Aorta (tissue), 5 donors: Measurements from ENCODE around the gene OR51E1. TPM values are rescaled to one million over a fixed set of nuclear protein-coding genes. Genes with fewer than 3 reads are reported as not detected.

Source experiments
- ATAC-seq: fragments of 200-7000 bp; cut with Tn5 transposase; one replicate; pipeline ENCODE4 v1.9.1; 2022; ENCODE audit warnings: moderate library complexity; ENCODE audit not compliant: low FRiP score
- DNase-seq, 2 donors: peaks; one replicate each; pipeline ENCODE4 v3.0.0-alpha.2; 2020
- H3K27ac ChIP-seq, 2 donors: one replicate each; pipeline ENCODE4 v1.5.1; 2013; ENCODE audit warnings: low read length in 2 of 2, mild to moderate bottlenecking in 2 of 2, moderate library complexity in 2 of 2, control low read depth in 1 of 2, inconsistent platforms in 1 of 2, low read depth in 1 of 2
- H3K27me3 ChIP-seq, 2 donors: one replicate each; pipeline ENCODE4 v1.6.1; 2013; ENCODE audit warnings: control low read depth in 1 of 2, low read length in 1 of 2, mild to moderate bottlenecking in 1 of 2, moderate library complexity in 1 of 2; ENCODE audit not compliant: insufficient read depth in 2 of 2, control insufficient read depth in 1 of 2
- H3K36me3 ChIP-seq, 2 donors: one replicate each; pipeline ENCODE4 v1.6.1; 2013; ENCODE audit warnings: control low read depth in 1 of 2, low read length in 1 of 2, mild to moderate bottlenecking in 1 of 2; ENCODE audit not compliant: insufficient read depth in 2 of 2, control insufficient read depth in 1 of 2
- H3K4me1 ChIP-seq, 2 donors: one replicate each; pipeline ENCODE4 v1.6.1; 2013; ENCODE audit warnings: low read length in 2 of 2, control low read depth in 1 of 2, mild to moderate bottlenecking in 1 of 2, moderate library complexity in 1 of 2; ENCODE audit not compliant: insufficient read depth in 2 of 2, control insufficient read depth in 1 of 2
- H3K4me3 ChIP-seq, 2 donors: one replicate each; pipeline ENCODE4 v1.5.1; 2013; ENCODE audit warnings: low read length in 2 of 2, control low read depth in 1 of 2, mild to moderate bottlenecking in 1 of 2
- H3K9me3 ChIP-seq: one replicate; pipeline ENCODE4 v1.6.1; 2013; ENCODE audit warnings: mild to moderate bottlenecking, low read length; ENCODE audit not compliant: control insufficient read depth
- WGBS, 2 donors: extraction: QIAGEN DNeasy Blood & Tissue Kit; methylation state at CpG; one replicate each; pipeline ENCODE4 v1.1.7; 2013; 5-methylcytosine and 5-hydroxymethylcytosine counted together
- intact Hi-C, 2 donors: fragments of 100-400 bp; cut with DNase I; formaldehyde crosslinking; loops; one replicate each; pipeline versions ENCODE4 v1.14.2 to v1.15.0; 2022
- polyA plus RNA-seq, 2 donors: library from polyadenylated mRNA; stranded (reverse); fragments of 200-250 nt; gene quantifications; one replicate each; pipeline ENCODE4 v1.2.3, GENCODE V29; 2013
- total RNA-seq, 2 donors: library from RNA; stranded (reverse); fragmentation: NEBNext Ultra II Directional; extraction: Animal tissue kit (Norgen Biotek cat#: 25700); gene quantifications; one replicate each; pipeline ENCODE4 v1.2.1, GENCODE V29; 2021
- donor health status: healthy with polysubstance abuse.
- donor health status: Bipolar disorder and iron deficiency.
- donor health status: DM: no; HTN: no; CAD: no.
- donor health status: DM: no; HTN: no; CAD: no.
- donor health status: DM: yes; HTN: yes; CAD: no.

OR51E1 gene
- total and polyA plus RNA-seq, 4 donors, result 0.54 to 0.78 TPM; not detected in 2

- H3K27me3 ChIP-seq, result no peaks in the 10 kb centered on the region
- H3K36me3 ChIP-seq, result no peaks in the 10 kb centered on the region
- intact Hi-C loops, result no loop called here
- no peak overlapping the region for H3K4me3 ChIP-seq
- ATAC-seq, result no peak
- H3K27ac ChIP-seq, result no peak overlapping the region
- DNase-seq, result no peak
- peaks cover 2% of the 10 kb centered on the region for H3K9me3 ChIP-seq
- H3K4me1 ChIP-seq, result no peaks in the 10 kb centered on the region
Observed at GRCh38 chr11:4615856-4616444, 27.8 kb upstream of the OR51E1 start.

- Histone ChIP-seq H3K36me3 (no peaks in the 10 kb centered on the region), H3K4me3 (no peak overlapping the region), H3K9me3 (peaks cover 2% of the 10 kb centered on the region), H3K27me3 (no peaks in the 10 kb centered on the region), H3K4me1 (no peaks in the 10 kb centered on the region), H3K27ac (no peak overlapping the region)
- intact Hi-C loops, result no loop called here
- WGBS, 2 donors, result 73 to 76% methylated on average over 9 of the region's 9 CpGs
- DNase-seq (no peak), ATAC-seq (no peak)
Observed at GRCh38 chr11:4619514-4619913, 24.3 kb upstream of the OR51E1 start.

GRCh38 chr11:4626207-4627099 lies 17.3 kb upstream of the OR51E1 start:
- Histone ChIP-seq H3K4me3 (no peak overlapping the region), H3K27me3 (peaks cover 0 to 1% of the 10 kb centered on the region in 2 donors), H3K36me3 (no peaks in the 10 kb centered on the region), H3K27ac (no peak overlapping the region), H3K9me3 (peaks cover 6% of the 10 kb centered on the region), H3K4me1 (no peaks in the 10 kb centered on the region)
- DNase-seq, result no peak
- ATAC-seq, result no peak
- WGBS, 2 donors, result 29 to 32% methylated on average over 15 of the region's 15 CpGs
- intact Hi-C loops, result no loop called here

- intact Hi-C loops, result loop anchor here (5.0 to 10.0 kb wide), 2 partner anchors 191 to 369 kb away; no protein-coding TSS in a partner anchor
- 33 to 55% methylated on average over 2 of the region's 2 CpGs for WGBS, 2 donors
Observed at GRCh38 chr11:4636136-4636535, 7.6 kb upstream of the OR51E1 start.

GRCh38 chr11:4636962-4637661 lies 6.7 kb upstream of the OR51E1 start, which contains the start of gene OR51D1:
TSS of gene OR51D1 (plus strand) at chr11:4637477. CDS start at chr11:4639791, 2,314 bp downstream.
- WGBS, 2 donors, result 19 to 22% methylated on average over 21 of the region's 21 CpGs
- intact Hi-C loops, result loop anchor here (5.0 to 10.0 kb wide), 2 partner anchors 190 to 368 kb away; no protein-coding TSS in a partner anchor

More at GRCh38 chr11:4636136-4636535, 7.6 kb upstream of the OR51E1 start:
- H3K9me3 ChIP-seq, result no peaks in the 10 kb centered on the region
- ATAC-seq (no peak), DNase-seq (no peak)
- H3K27ac ChIP-seq, result no peak overlapping the region
- H3K4me3 ChIP-seq, result no peak overlapping the region
- H3K27me3 ChIP-seq, result no peaks in the 10 kb centered on the region
- no peaks in the 10 kb centered on the region for H3K36me3 ChIP-seq
- H3K4me1 ChIP-seq, result no peaks in the 10 kb centered on the region

GRCh38 chr11:4637662-4638047 lies 6.1 kb upstream of the OR51E1 start:
- 84 to 86% methylated on average over 3 of the region's 3 CpGs for WGBS, 2 donors
- no peaks in the 10 kb centered on the region for H3K9me3 ChIP-seq

More at GRCh38 chr11:4636962-4637661, 6.7 kb upstream of the OR51E1 start, which contains the start of gene OR51D1:
- DNase-seq (peak; percentile 65 to 87), ATAC-seq (peak; percentile 92)
- Histone ChIP-seq H3K27me3 (no peaks in the 10 kb centered on the region), H3K36me3 (no peaks in the 10 kb centered on the region), H3K27ac (no peak within 1 kb of the TSS), H3K9me3 (no peaks in the 10 kb centered on the region), H3K4me3 (no peak within 1 kb of the TSS), H3K4me1 (no peaks in the 10 kb centered on the region)

GRCh38 chr11:4639931-4640330 lies 3.9 kb upstream of the OR51E1 start:
- Histone ChIP-seq H3K27ac (no peak overlapping the region), H3K36me3 (no peaks in the 10 kb centered on the region), H3K27me3 (no peaks in the 10 kb centered on the region), H3K4me1 (no peaks in the 10 kb centered on the region), H3K4me3 (no peak overlapping the region), H3K9me3 (no peaks in the 10 kb centered on the region)
- 94 to 95% methylated on average over 6 of the region's 6 CpGs for WGBS, 2 donors
- DNase-seq (no peak), ATAC-seq (no peak)
- intact Hi-C loops, result loop anchor here (5.0 to 10.0 kb wide), 2 partner anchors 187 to 365 kb away; no protein-coding TSS in a partner anchor

More at GRCh38 chr11:4637662-4638047, 6.1 kb upstream of the OR51E1 start:
- DNase-seq (no peak), ATAC-seq (no peak)
- no peaks in the 10 kb centered on the region for H3K4me1 ChIP-seq
- no peaks in the 10 kb centered on the region for H3K36me3 ChIP-seq
- intact Hi-C loops, result loop anchor here (5.0 to 10.0 kb wide), 2 partner anchors 190 to 367 kb away; no protein-coding TSS in a partner anchor
- H3K4me3 ChIP-seq, result no peak overlapping the region
- H3K27ac ChIP-seq, result no peak overlapping the region
- no peaks in the 10 kb centered on the region for H3K27me3 ChIP-seq

GRCh38 chr11:4641501-4641900 lies 2.3 kb upstream of the OR51E1 start:
- 79 to 88% methylated on average over 7 of the region's 7 CpGs for WGBS, 2 donors
- Histone ChIP-seq H3K27ac (no peak overlapping the region), H3K36me3 (no peaks in the 10 kb centered on the region), H3K9me3 (no peaks in the 10 kb centered on the region), H3K4me1 (no peaks in the 10 kb centered on the region), H3K27me3 (no peaks in the 10 kb centered on the region), H3K4me3 (no peak overlapping the region)
- no peak for ATAC-seq
- no peak for DNase-seq
- intact Hi-C loops, result no loop called here
